GM18870 (cell line): ENCODE results near the gene KCNQ5.
"Not testable (repeated sequence)": the region's sequence is repeated elsewhere in the genome, so short reads cannot be mapped to it uniquely, and the experiment has no call there.

Experiments used
- ATAC-seq: cut with Tn5 transposase; IDR thresholded peaks from one replicate; pipeline ENCODE4 v1.9.1; 2021; ENCODE audit warnings: moderate library complexity; ENCODE audit not compliant: unreplicated experiment

KCNQ5 gene

DNA sequence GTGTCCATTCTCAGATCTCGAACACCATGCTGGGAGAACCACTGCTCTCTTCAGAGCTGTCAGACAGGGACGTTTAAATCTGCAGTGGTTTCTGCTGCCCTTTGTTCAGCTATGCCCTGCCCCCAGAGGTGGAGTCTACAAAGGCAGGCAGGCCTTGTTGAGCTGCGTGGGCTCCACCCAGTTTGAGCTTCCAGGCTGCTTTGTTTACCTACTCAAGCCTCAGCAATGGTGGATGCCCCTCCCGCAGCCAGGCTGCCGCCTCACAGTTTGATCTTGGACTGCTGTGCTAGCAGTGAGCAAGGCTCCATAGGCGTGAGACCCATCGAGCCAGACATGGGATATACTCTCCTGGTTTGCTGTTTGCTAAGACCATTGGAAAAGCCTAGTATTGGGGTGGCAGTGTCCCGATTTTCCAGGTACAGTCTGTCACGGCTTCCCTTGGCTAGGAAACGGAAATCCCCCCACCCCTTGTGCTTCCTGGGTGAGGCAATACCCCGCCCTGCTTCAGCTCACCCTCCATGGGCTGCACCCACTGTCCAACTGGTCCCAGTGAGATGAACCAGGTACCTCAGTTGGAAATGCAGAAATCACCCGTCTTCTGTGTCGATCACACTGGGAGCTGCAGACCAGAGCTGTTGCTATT lies 362.4 kb downstream of the KCNQ5 start:
- not testable (repeated sequence) for ATAC-seq

DNA sequence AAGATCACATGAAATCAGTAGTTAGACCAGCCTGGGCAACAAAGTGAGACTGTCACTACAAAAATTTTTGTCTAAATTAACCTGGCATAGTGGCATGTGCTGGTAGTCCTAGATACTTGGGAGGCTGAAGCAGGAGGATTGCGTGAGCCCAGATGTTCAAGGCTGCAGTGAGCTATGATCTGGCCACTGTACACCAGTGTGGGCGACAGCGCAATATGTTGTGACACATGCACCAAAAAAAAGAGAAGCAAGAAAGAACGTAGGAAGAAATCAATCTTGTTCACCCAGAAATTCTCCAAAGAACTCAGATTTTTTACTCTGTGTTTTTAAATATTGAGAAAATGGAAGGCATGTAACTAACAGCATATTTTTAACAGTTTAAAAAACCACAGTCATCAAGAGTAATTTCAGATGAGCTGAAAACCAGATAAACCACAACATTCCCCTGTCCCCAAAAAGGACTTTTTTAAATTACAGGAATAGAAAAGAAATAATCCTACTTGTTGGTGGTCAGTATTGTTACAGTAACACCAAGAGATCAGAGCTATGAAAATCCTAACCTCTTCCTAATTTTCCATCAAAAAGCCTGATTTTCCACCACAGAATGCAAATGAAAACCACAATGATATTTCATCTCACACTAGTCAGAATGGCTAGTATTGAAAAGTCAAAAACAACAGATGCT lies 363.3 kb downstream of the KCNQ5 start:
- ATAC-seq: no peak

DNA sequence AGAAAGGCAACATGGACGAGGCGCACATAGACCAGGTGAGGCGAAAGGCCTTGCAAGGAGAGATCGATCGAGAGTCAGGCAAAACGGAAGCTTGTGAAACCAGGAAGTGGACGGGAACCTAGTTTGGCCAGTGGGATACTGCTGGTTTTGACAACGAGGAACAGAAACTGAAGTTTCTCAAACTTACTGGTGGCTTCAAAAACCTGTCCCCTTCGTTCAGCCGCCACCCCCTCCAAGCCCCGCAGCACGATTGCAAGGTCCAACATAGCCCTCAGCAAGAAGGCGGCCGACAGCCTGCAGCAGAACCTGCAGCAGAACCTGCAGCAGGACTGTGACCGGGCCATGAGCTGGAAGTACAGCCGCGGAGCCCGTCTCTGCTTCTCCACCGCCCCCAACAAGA lies 365.4 kb downstream of the KCNQ5 start:
- no peak for ATAC-seq

DNA sequence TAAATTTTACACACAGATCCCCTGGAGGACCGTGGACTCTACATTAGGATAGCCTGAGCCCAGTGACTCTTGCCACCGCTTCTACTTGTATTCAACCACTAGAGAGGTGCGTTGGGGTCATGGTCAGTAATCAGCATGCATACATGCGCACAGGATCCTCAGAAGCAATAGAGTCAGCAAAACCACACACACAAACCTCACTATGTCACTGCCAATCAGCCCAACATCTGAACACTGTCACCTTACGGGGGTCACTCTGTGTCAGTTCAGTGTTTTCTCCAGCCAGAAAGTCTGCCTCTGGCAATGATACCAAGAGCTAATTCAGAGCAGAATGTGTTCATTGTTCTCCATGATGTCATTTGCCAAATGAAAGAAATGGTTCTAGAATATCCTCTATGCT lies 378.1 kb downstream of the KCNQ5 start:
- ATAC-seq: no peak

DNA sequence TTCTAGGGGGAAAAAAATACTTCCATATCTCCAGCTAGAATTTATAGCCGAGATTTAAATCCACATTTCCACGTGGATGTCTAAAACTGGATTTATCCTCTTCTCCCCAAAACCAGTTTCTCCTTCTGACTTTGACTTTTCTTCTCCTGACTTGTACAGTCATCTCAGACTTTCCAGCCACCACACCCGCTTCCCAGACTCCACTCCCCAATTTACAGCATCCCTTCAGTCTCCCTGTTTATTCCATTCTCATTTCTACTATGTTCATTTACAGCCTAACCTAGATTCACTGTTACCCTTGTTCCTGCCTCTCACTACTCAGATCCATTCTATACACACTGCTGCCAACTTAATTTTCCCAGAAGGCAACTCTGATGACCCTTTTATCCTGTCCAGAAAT lies 378.6 kb downstream of the KCNQ5 start:
- ATAC-seq: no peak

DNA sequence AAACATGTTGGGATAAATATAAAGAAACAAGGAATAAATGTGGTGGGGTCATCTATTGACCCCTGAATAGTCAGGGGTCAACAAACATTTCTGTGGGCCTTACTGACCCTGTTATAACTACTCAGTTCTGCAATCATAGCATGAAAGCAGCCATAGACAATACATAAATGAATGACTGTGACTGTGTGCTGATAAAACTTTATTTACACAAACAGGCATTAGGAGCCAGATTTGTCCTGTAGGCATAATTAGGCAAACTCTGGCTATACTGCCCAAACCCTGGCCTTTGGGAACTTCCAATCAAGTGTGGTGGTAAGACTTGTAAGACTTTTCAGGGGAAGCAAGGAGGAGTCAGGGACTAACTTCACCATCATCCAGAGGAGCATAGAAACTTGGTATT lies 380.7 kb downstream of the KCNQ5 start:
- no peak for ATAC-seq

DNA sequence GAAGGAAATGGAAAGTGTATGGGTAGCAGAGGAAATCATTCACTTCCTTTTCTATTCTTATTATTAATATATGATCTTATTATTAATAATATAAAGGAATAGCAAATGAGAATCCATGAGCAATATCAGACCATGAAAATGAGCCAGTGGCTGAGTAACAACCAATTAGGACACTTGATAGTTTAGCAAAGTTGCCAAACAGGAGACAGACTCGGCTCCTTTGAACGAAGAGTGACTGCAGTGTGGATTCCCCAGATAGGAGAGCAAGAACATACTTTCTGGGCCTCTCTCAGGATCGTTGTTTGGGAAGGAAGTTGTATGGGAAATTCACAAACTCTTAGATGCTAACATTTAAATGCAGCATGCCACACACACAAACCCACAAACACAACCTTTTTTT lies 381.4 kb downstream of the KCNQ5 start:
- no peak for ATAC-seq

DNA sequence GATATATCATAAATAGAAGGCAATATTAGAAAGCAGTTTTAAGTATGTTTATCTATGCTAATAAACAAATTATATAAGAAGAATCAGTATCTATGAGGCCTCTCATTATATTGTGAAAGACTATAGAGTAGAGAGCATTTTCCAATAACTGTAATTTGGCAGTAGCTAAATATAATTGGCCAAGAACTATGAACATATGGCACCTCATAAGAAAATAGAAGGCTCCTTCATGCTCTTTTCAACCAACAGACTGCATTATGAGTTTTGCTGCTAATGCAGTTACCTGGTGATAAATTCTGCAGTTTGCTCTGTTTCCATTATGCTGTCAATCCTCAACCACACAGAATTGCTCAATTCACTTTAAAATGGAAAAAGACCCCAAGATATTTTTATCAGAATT lies 382.4 kb downstream of the KCNQ5 start:
- ATAC-seq: no peak

DNA sequence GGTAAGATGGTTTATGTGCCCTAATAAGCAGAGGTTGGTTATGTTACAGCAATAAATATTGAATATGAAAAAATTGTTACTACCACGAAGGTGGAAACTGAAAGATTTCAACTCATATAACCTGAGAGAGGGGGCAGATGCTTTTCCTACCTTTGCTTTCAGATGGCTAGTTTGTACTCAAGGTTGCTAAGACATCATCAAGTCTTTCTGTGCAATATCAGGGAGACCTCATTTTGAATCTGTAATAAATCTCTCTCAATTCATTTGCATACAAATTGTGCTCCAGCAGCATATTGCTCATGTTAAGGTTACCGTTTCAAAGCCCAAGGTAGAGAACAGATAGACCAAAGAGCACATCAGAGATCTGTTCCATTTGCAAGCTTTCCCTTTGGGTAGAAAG lies 383.0 kb downstream of the KCNQ5 start:
- ATAC-seq: no peak

DNA sequence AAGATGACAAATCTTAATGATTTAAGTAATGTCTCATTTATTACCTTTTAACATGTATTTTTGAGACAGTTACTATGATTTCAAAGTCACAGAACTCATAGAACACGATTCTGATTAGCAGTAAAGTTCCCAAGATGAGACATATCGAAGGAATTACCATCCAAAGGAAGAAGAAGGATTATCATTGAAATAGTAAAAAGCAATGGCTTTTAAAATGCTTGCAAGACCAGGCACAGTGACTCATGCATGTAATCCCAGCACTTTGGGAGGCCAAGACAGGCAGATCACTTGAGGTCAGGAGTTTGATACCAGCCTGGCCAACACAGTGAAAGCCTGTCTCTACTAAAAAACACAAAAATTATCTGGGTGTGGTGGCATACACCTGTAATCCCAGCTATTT lies 384.3 kb downstream of the KCNQ5 start:
- ATAC-seq: no peak

DNA sequence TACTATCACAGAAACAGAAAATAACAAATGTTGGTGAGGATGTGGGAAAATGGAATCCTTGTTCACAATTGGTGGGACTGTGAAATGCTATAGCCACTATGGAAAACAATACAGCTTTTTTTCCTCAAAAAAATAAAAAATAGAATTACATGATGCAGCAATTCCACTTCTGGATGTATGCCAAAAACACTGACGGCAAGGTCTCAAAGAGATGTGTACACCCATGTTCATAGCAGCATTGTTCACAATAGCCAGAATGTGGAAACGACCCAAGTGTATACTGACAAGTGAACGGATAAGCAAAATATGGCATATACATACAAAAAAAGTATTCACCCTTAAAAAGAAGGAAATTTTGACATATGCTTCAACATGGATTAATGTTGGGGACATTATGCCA lies 390.1 kb downstream of the KCNQ5 start:
- no peak for ATAC-seq

DNA sequence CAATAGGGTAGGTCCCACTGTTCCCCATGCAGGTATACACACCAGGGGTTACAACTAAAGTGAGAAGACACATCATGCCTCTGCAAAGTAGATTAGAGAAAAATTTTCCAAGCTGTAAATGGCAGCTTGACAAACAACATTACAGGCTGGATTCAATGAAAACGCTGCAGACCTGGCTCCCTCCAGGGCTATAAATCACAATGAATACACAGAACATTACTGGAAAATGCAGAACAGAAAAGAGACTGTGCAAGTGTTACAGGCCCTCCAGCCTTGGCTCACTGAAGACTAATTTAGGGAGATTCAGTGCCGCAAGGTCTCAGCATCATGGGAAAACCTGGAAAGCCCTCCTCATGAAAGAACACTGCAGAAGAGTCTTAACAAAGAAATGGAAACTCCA lies 395.6 kb downstream of the KCNQ5 start:
- ATAC-seq: no peak

DNA sequence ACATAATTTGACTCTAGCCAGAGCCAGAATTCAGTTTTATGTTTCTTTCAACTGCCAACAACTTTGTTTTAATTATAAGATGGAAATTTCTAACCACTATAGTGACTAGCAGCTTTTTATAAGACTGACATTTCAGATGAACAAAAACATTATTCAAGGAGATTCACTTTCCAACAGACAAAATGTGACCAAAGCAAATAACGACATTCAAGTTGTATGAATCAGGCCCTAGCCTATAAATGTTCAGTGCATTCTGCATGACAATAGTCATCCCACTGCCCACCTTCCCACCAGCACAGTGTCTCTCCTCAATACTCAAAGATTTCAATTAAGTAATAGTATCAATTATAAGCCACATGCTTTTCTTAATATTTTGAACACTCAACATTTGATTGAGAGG lies 402.7 kb downstream of the KCNQ5 start:
- no peak for ATAC-seq

DNA sequence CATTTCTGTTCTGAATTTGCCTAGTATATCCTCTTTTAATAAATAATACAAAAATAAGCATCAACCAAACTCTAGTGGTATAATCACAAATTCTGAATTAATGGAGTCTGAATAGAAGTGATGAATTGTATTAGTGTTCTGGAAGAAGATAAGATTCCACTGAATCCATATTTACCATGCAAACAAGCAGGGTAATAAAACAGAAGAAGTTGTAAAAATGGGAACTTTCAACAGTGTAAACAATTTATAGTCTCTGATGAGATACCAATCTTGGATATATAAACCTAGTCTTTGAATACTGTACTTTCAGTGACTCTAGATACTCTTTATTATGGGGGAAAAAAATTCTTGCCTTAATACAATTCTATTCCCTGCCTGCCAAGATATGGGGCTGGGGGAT lies 405.8 kb downstream of the KCNQ5 start:
- no peak for ATAC-seq

DNA sequence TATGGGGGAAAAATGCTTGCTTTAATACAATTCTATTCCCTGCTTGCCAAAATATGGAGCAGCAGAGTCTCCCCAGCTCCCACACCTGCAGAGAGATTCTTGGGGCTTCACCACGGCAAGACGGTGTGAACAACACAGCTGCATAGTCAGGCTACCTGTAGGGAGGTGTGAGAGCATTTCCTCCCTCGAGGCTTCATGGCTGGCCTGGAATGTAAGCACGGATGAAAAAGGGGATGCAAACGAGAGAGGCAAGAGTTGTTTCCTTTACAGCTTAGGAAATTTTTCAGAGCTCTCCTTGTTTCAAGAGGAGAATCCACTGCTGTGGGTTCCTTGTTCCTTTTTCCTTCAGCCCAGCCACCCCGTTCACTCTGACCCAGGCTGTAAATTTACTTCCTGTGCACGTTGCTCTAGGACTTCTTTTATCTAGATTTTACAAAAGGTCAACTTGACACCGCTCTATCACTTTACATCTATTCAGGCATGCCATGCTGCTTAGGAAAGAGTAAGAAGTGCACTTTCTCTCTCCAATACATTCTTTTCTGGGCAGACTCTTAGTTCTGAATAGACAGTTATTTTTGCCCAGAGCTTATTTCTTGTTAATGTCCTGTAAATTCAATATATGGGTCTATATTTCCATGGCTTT lies 406.4 kb downstream of the KCNQ5 start:
- ATAC-seq: no peak

DNA sequence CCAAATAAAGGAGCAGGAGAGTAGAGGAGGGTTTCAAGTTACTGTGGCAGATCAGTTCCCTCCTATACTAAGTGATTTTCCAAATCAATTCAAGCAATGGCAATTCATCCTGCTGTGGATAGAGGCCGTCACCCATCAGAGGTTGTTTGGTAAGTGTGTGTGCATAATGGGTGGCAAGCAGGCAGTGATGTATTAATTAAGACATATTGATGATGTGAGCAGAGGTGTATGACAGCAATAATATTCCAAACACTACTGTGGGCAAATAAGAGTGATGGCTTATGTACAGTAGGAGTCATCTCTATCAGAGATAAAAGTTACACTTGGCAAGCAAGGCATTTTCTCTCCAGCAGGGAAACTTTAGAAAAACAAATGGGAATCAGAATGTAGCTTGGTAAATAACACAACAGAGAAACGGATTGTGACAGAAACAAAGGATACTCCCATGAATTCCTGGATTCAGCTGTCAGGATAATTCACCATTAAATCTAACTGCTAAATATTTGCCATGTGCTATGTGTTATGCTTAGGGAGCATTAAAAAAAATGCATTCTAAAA lies 407.1 kb downstream of the KCNQ5 start:
- ATAC-seq: no peak

DNA sequence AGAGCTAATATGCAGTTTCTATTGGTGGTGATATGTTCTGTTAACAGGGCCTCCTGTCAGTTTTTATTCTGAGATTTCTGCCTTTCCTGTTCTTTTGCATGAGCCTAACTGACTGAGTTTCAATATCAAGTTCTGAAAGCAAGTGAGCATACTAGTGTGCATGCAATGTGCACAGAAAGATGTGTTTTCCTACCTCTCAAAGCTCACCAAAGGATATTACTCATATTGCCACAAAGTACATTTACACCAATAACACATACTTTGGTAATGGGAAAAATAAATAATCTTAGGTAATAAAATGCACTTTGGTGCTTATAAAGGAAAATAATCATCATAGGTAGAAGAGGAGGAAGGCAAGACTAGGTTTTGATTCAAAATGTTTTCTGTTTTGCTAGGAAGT lies 408.4 kb downstream of the KCNQ5 start:
- ATAC-seq: peak; percentile 65

DNA sequence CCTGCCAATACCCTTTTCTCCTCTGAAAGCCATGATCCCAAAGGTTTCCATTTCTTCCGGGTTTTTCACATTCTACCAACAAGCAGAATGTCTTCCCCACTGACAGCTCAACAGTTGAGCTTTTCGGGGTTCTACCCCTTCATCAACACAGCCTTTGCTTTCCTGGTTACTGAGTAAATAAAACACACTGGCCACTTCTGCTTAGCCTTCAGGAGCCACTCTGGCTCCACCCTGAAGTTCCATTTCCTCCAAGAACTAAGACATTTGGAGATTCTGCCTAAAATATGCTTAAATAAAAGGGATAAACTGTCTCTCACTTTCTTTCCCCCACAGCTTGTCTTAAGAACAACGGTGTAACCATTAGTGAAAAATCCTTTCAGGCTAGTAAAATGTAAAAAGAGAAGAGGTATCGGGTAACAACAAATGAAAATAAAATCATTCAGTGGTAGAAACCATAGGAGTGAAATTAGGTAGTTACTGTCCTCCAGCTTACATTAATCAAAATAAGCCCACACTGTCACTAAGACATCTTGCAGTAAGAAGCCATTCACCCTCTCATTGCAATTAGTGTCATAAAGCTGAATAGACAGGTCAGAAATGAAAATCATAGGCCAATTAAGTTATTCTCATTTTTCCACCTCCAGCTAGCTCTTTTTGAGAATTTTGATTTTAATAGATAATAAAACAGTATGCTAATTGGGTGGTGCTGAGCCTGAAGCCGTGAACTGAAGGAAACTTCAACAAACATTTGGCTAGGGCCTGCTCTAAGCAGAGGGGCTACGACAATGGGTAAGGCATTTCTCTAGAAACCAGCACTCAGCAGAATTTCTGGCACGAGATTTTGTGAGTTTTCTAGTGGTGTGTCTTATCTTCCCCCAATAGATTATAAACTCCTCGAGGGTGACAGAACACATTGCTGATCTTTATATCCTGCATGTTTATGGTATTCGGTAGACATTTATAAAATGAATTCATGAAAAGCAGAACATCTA lies 409.2 kb downstream of the KCNQ5 start:
- ATAC-seq: no peak

DNA sequence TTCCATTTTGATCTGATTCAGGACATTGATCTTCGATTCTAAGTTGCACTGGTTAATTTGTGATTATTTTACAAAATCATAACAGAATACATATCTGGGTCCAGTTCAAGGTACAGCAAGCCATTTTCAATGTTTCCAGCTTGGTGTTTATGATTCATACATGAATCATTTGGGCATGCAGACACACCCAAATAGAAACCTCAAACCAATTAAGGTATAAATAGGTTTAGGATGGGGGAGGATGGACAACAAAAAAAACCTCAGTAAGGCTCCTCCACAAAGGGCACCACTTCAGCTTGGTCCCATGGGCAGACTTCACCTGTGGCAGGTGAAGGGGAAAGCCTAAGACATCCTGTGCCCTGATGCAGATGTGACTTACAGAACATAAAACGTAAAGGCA lies 410.7 kb downstream of the KCNQ5 start:
- ATAC-seq: no peak

DNA sequence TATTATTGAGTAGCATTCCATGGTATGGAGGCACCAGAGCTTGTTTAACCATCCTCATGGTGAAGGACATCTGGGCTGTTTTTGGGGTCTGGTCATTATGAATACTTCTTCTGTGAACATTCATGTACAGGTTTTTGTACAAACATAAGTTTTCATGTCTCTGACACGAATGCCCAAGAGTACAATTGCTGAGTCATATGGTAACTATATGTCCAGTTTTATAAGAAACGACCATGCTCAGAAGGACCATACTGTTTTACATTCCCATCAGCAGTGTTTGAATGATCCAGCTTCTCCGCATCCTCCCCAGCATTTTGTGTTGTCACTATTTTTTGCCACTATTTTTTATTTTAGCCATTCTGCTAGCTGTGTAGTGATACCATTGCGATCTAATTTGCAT lies 414.8 kb downstream of the KCNQ5 start:
- ATAC-seq: no peak

DNA sequence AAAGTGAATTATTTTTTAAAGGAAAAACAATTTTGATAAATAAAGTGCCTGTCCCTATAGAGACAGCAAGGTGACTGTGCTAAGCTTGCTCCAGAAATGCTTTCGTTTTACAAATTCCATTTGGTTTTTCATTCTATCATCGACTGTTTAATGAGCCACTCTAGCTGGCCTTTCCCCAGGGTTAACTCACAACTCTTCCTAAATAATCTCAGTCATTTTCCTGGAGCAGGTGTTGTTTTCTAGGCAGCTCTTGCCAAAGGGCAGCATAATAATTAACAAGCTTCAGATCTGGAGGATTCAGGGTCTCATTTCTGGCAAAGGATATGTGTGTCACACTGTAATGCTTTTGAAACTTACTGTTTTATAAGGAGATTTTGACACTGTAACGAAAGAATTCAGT lies 419.2 kb downstream of the KCNQ5 start:
- no peak for ATAC-seq
